HG03558 (cell line): ENCODE results near the gene WDR5.

Experiments used
- ATAC-seq: cut with Tn5 transposase; IDR thresholded peaks from one replicate; pipeline ENCODE4 v1.9.1; 2021; ENCODE audit warnings: moderate number of reproducible peaks; ENCODE audit not compliant: unreplicated experiment; ENCODE audit errors: extremely low read depth

Gene WDR5

GRCh38 chr9:134185536-134186011 lies 49.7 kb downstream of the WDR5 start:
- ATAC-seq, result no peak

GRCh38 chr9:134186471-134187109 lies 50.7 kb downstream of the WDR5 start:
- no peak for ATAC-seq

GRCh38 chr9:134187110-134187531 lies 51.2 kb downstream of the WDR5 start:
- ATAC-seq, result no peak

DNA sequence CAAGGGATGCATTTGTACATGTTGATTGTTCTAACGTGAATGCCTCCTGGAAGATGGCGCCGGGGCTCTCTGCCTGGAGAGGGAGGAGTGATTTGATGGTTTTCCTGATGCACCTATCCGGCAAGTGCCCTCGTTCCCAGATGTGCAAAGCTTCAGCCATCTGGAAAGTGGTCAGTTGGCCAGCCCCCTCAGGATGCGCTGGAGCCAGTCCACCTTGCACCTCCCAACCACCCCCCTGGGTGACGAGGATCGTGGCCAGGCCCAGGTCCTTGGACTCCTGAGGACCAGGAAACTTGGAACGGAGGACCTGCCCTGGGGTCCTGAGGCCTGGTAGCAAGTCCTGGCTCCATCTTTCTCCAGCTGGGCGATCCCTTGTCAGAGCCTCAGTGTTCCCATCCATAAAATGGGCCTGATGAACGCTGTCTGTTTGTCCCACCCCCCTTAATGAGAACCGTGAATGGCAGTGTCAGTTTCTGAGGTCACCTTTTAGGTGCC lies 52.1 kb downstream of the WDR5 start:
- no peak for ATAC-seq

DNA sequence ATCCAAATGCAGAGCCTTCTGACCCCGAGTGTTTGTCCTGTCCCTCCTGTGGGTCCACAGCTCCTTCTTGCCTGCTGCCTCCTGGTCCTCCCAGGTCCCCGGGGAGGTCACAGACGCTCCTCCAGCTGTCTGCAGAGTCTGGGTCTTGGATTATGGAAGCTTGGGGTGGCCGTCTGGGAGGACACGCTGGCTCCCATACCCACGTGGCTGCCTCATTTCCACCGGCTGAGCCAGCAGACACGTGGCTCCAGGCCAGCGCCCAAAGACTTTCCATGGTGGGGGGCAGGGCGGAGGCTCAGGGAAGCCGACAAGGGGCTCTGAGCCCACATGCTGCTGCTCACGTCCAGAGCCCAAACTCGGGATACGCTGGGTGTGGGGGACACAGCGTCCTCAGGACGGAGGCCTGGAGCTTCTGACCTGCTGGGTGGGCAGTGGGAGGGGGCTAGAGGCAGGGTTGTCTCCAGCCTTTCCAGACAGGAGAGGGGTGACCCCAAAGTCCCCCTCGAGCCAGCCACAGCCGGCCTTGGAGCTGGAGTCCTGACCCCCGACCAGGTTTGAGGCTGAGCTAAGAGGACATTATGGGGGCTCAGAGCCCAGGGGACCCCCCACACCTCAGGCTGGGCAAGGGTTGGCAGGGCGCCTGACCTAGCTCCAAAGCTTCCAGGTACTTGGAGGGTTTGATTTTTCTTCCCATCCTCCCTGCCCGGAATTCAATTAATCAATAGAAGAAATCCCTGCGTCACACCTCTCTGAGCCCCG lies 52.7 kb downstream of the WDR5 start:
- no peak for ATAC-seq

- no peak for ATAC-seq
Observed at GRCh38 chr9:134189145-134189469, 53.2 kb downstream of the WDR5 start.

DNA sequence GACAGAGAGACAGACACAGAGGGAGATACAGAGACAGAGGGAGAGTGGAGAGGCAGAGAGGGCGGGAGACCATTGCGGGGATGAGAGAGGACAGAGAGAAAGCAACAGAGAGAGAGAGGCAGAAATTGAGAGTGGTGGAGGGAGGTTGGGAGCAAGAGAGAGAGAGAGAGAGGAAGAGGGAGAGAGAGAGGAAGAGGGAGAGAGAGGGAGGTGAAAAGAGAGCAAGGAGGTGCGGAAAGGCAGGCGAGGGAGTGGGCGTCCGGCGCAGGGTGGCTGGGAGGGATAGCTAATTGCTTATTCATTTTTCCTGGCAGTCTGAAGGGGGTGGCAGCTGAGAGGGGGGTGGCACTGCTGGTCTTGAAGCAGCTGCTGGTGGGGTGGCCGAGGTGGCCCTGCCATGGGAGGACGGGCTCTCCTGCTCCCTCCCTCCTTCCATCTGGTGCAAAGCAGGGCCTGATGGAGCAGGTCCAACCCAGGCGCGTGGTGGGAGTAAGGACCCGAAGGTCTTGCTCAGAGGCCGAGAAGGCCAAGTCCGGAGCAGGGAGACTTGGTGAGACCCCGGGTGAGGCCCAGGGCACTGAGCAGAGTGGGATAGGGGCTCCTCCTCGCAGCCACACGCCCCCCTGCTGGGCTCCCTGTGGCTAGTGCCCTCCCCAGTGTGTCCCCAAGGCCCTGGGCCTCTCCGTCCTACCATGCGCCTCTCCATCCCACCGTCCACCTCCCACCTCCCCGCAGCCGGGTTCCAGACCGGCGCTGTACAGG lies 53.8 kb downstream of the WDR5 start:
- no peak for ATAC-seq

DNA sequence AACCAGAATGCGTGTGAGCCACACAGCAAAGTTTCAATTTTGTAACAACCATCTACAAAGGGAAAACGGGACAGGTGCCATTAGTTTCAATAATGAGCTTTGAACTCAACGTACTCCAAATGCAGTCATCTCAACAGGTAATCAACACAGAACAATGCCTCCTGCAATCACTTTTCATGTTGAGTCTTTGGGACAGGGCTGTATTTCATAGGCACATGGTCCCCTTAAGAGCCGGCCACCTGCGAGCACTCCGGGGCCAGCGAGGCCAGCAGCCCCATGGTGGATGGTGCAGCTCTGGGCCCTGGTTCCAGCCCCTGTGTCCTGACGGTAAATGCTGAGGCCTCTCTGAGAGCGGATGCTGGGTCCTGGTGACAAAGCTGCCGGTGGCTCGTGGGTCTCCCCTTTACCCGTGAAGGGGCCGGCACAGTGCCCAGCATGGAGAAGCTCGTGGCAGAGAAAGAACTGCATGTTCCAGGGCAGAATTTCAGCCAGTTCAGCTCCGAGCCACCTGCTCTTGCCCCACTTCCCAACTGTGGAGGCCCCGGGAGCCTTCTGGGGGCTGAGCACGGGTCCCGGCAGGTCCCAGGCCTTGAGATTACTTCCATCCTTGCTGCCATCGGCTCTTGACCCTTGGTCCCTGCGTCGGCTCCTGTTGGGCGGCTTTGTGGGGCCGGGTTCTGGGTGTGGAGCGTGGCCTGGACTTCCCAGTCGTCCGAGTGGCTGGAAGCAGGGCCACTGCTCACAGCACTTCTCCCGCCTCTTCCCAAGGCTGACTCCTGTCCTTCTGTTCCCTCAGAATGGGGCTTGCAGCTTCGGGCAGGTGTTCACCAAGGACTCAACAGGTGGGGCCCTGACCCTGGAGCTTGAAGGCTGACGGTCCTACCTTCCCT lies 54.6 kb downstream of the WDR5 start:
- no peak for ATAC-seq

DNA sequence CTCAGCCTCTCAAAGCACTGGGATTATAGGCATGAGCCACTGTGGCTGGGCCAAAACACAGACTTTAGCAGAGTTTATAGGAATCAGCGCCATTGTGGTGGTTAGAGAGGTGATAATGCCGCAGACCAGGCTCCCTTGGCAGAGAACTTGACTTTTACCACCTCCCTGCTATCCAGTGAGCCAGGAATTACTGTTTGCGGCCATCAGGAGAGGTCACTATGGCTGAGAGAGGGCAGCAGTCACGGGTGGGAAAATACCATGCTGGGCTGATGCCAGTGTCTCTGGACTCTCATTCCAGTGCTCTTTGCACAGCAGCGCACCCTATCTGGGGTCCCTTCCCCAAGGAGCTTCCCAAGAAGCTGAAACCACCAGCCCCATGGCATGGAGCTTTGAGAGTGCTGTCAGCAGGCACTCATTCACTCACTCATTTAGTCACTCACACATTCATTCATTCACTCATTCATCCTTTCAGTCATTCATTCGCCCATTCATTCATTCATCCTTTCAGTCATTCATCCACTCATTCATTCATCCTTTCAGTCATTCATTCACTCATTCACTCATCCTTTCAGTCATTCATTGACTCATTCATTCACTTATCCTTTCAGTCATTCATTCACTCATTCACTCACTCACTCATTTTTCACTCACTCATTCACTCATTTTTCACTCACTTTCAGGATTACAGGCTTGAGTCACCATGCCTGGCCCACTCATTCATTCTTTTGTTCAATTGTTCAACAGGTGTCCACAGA lies 55.8 kb downstream of the WDR5 start:
- no peak for ATAC-seq

DNA sequence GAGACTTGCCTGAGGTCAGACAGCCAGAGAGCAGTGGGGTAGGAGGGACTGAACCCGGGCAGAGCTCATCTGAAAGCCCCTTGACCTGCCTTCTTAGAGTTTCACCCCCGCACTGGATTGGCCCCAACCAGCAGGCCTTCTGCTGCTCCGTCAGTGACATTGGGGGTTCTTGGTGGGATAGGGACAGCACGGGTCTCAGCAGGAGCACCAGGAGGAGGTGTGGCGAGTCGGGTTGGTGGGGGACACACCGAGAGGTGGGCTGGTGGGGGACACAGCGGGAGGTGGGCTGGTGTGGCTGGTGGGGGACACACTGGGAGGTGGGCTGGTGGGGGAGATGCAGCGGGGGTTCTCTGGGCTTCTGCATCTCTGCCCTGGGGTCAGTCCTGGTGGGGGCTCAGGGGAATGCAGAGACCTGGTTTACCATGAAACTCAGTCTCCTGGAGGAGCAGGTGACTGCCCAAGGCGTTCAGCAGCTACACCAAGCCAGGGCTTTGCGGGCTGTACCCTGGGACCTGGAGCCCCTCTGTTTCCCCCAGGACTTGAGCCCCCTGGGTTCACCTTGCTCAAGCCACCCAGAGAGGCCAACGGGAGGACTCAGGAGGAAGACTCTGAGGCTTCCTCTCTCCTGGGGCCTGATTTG lies 56.5 kb downstream of the WDR5 start:
- no peak for ATAC-seq

DNA sequence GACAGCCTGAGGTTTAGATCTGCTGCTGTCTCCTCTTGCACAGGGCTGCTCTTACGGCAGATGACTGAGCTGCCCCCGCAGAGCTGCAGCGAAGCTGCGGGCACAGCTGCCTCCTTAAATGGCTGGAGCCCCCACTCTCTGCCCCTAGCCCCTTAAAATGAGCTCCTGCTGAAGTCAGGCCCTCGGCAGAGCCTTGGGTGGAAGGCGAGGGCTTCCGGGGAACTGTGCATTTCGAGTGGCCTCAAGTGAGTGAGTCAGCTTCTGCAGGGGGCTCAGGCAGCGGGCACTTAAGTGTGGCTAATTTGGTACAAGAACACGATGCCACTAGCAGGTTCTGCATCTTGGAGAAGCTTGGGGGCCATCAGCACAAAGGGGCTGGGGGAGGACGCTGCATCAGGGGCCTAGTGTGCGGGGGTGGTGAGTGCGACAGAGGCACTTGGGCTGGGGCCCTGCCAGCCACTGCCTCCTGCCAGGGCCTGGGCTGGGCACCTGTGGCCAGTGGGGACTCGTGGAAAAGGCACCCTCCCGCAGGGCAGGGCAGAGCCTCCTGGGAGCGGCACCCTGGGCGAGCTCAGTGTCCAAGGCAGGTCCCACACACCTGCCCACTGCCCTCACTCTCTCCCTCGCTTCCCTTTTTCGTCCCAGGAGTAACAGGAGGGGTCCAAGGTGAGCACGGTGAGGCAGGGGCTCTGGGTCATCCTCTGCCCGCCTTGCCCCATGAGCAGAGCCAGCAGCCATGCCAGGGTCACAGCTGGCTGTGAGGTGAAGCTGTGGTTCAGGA lies 57.3 kb downstream of the WDR5 start:
- no peak for ATAC-seq

GRCh38 chr9:134193912-134194535 lies 58.1 kb downstream of the WDR5 start:
- no peak for ATAC-seq

- ATAC-seq, result no peak
Observed at GRCh38 chr9:134195558-134195957, 59.7 kb downstream of the WDR5 start.

GRCh38 chr9:134196911-134197310 lies 61.0 kb downstream of the WDR5 start:
- ATAC-seq, result no peak

DNA sequence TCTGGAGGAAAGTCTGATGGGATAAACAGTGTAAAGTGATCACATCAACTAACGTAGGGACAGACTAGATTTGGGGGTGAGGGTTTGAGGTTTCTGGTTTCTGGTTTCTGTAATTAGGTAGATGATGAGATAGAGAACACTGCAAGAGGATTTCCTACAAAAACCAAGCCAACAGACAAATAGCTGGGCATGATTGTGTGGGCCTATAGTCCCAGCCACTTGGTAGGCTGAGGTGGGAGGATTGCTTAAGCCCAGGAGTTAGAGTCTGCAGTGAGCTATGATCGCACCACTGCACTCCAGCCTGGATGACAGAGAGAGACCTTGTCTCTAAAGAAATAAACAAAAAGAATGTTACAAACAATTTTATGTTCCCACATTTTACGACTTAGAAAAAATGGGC lies 62.9 kb downstream of the WDR5 start:
- no peak for ATAC-seq

DNA sequence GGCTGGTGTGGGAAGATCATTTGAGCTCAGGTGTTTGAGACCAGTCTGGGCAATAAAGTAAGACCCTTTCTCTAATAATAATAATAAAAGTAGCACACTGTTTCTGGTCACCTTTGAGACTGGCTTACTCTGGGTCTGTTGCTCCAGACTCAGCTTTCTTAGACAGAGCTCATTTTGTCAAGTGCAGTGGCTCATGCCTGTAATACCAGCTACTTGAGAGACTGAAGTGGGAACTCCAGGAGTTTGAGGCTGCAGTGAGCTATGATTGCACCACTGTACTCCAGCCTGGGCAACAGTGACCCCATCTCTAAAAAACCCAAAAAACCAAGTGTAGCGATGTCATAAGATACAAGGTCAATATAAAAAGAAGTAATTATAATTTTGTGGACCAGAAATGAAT lies 64.8 kb downstream of the WDR5 start:
- no peak for ATAC-seq

DNA sequence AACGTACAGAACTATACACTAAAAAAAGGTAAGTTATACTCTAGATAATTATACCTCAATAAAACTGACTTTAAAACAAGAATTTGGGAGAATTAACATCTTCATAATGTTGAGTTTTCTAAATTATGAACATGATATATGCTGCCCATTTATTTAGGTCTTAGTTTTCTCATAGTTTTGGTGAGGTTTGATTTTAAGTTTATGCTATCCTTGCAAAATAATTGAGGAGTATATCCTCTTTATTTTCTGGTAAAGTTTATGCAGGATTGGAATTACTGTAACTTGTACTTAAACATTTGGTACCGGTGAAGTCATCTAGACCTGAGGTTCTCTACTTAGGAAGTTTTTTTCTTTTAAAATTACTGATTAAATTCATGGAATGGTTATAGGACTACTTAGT lies 67.3 kb downstream of the WDR5 start:
- no peak for ATAC-seq

DNA sequence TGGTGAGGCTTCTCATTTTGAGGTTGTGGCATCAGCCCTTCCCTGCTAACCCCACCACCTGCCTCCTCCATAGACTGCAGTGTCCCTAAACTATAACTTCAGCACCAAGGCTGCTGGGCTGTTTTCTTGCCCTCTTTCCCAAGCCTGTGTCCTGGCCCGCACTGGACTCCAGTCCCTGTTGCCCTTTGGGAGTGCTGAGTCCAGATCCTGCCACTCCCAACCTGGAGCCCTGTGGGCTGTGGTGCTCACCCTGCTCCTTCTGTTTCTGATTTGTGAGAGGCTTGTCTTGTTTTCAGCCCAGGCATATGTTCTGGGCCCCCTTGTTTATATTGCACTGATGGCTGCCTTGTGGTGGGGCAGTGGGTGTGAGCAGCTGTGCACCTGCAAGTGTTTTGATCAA lies 68.2 kb downstream of the WDR5 start:
- no peak for ATAC-seq
